Fibroblast of the aortic adventitia (primary cell): Measurements from ENCODE around the gene IFITM1. TPM values are rescaled to one million over a fixed set of nuclear protein-coding genes. Genes with fewer than 3 reads are reported as not detected.
"Not testable (repeated sequence)": the region's sequence is repeated elsewhere in the genome, so short reads cannot be mapped to it uniquely, and the experiment has no call there.

Experiments used
- DNase-seq: peaks from one replicate; pipeline ENCODE4 v3.0.0-alpha.2; 2010; ENCODE audit warnings: low read depth
- H3K4me3 ChIP-seq: 2 replicates; pipeline ENCODE4 v1.5.1; 2011; ENCODE audit warnings: low read depth, mild to moderate bottlenecking, control low read depth, low read length, moderate library complexity
- CTCF ChIP-seq: IDR thresholded peaks from 2 replicates; pipeline ENCODE4 v1.5.1; 2011; ENCODE audit warnings: mild to moderate bottlenecking, low read length, control low read depth, inconsistent platforms; ENCODE audit not compliant: insufficient read depth
- total RNA-seq: library from RNA; depleted of rRNA; stranded (reverse); fragments of >200 nt; gene quantifications from 2 replicates; pipeline ENCODE4 v1.2.3, GENCODE V29; 2012; ENCODE audit warnings: low replicate concordance

IFITM1 gene
- total RNA-seq, 1 donor: 24.2 TPM

- not testable (repeated sequence) for DNase-seq
- peak overlapping the region; percentile 89 for H3K4me3 ChIP-seq
- TF ChIP-seq CTCF: peak; percentile 17
These were observed 5.5 kb downstream of the IFITM1 start for GRCh38 chr11:319121-319887.

GRCh38 chr11:319888-320273 is 6.0 kb downstream of the IFITM1 start:
- DNase-seq: not testable (repeated sequence)
- H3K4me3 ChIP-seq: peak overlapping the region; percentile 91

DNA sequence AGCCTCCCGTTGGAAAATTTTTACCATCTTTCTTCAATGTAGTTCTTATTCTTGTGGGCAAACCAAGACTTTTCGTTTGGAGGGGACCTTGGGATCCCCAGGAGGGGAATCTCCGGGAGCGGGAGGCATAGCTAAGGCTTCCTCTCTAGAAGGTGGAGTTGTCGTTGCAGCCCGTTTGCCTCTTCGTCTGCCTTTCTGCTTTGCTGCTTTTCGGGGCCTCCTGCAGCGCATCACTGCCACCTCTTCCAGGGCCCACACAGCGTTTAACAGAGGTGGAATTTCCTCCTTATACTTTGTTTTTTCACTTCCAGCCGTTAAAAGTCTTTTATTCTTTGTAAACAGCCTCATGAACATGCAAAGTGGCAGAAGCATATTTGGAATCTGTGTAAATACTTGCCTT is 10.3 kb downstream of the IFITM1 start:
- no peak for DNase-seq
- TF ChIP-seq CTCF: no peak
- H3K4me3 ChIP-seq: no peak overlapping the region

GRCh38 chr11:324593-325517 is 11.0 kb downstream of the IFITM1 start:
- H3K4me3 ChIP-seq: not testable (repeated sequence)
- peak; percentile 35 for DNase-seq

DNA sequence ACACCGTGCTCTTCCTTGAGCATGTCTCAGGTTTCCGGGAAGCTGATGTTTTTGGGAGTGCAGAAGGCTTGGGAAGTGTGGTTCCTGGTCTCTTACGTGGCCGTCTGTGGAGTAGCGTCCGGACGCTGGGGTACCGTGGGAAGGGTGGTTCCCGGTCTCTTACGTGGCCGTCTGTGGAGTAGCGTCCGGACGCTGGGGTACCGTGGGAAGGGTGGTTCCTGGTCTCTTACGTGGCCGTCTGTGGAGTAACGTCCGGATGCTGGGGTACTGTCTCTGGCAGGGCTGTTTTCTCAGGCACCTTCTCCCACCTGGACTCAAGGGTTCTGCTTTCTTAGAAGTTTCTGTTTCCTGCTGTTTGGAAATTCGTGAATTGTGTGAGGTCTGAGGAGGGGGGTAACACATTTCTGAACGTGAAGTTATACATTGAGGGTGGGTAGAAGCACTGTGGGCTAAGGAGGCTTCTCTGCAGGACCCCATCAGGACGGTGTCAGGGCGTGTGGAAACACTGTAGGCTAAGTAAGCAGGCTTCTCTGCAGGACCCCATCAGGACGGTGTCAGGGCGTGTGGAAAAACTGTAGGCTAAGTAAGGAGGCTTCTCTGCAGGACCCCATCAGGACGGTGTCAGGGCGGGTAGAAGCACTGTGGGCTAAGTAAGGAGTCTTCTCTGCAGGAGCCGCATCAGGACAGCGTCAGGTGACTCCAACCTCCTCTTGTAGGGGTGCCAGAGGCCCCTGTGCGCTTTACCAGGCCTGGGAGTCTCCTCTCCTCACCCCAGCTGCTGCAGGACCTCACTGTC is 12.2 kb downstream of the IFITM1 start:
- H3K4me3 ChIP-seq: no peak overlapping the region
- DNase-seq: no peak
- TF ChIP-seq CTCF: no peak

DNA sequence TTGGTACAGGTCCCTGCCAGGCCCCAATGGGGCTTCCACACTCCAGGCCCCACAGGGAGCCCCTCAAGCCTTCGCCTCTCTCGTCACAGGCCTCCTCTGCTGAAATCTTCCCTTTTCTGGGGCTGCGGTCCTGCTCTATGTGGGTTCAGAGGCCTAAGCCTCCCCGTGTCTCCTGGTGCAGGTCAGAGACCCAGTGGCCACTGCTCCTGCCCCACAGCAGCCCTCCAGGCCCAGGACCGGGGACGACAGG is 12.7 kb downstream of the IFITM1 start:
- TF ChIP-seq CTCF: no peak
- no peak overlapping the region for H3K4me3 ChIP-seq
- no peak for DNase-seq

DNA sequence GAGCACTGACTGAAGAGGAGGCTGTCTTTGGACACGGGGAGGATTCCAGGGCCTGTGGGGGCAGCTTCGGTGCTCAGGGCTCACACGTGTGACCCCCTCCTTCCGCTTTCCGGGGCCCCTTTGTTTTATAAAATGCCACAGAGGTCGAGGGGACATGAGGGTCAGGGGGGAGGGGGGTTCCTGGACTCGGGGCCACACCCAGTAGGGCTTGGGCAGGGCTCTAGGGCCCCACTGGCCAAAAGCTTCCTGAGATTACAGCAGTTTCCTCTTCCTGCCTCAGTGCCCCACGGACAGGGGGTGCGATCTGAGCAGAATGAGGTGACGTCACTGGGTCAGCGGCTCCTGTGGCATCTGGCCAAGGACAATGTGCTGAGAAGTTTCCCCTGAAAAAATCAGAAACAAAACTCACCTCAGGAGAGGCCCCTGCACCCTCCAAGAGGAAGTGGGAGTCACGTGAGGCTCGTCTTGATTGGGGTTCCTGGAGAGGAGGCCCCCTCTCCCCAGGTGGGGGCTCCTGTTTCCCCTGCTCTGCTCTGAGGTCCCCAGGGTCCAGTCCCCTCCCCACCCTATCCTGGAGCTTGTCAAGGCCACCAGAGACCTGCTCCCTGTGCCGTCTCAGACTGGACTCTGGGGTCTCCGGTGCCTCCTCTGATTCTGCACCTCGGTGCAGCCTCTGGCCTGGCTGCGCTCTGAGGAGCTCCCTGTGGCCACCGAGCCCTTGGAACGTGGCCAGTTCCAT is 13.2 kb downstream of the IFITM1 start:
- DNase-seq: peak; percentile 58
- no peak overlapping the region for H3K4me3 ChIP-seq
- TF ChIP-seq CTCF: no peak
